HepG2 (cell line): Measurements from ENCODE around the gene CBX5. TPM values are rescaled to one million over a fixed set of nuclear protein-coding genes. Genes with fewer than 3 reads are reported as not detected.
"Not testable (repeated sequence)": the region's sequence is repeated elsewhere in the genome, so short reads cannot be mapped to it uniquely, and the experiment has no call there.

Experiments used
- ATAC-seq: fragments of 200-7000 bp; cut with Tn5 transposase; 3 replicates; pipeline ENCODE4 v1.9.1; 2020; ENCODE audit warnings: mild to moderate bottlenecking, moderate library complexity
- BruUV-seq: library from RNA; stranded (reverse); fragments of 400-500 nt; replicated peaks from 2 replicates; lab custom pipeline; 2021; lab: Mats Ljungman, UMichigan
- CTCF ChIA-PET: fragments of 300-600 bp; formaldehyde crosslinking; extraction: SDS; loops from one replicate; lab custom pipeline; 2021; ENCODE audit warnings: low total read pairs, inconsistent platforms, low intra/inter-chr PET ratio; lab: Yijun Ruan, JAX
- POLR2A ChIA-PET: fragments of 350-600 bp; sonication (Branson Sonifier 250); formaldehyde crosslinking; loops from one replicate; lab custom pipeline; 2020; ENCODE audit warnings: antibody characterized with exemption, inconsistent platforms; lab: Yijun Ruan, JAX
- DNase-seq: peaks from one replicate; pipeline ENCODE4 v3.0.0-alpha.2; 2015; ENCODE audit warnings: low spot score
- FAIRE-seq: peaks from 3 replicates; lab custom pipeline; 2011; peaks lifted over from hg19 to GRCh38; lab: Jason Lieb, UNC
- H2AFZ ChIP-seq: one replicate; pipeline ENCODE4 v1.6.1; 2011; ENCODE audit warnings: low read length, inconsistent platforms
- H3K27ac ChIP-seq: fragments of 300-600 bp; 3 replicates; pipeline ENCODE4 v1.8.0; 2011; ENCODE audit warnings: mixed run types, mild to moderate bottlenecking, mixed read lengths, low read length, inconsistent platforms; ENCODE audit not compliant: insufficient read depth; ENCODE audit errors: extremely low read length
- H3K27me3 ChIP-seq, 2 experiments: fragments of 200-600 bp in 1 of 2; 2 replicates in 1 of 2; 3 replicates in 1 of 2; pipeline versions ENCODE4 v1.6.0 to v1.8.0; 2011; ENCODE audit warnings: low read length in 2 of 2, mild to moderate bottlenecking in 2 of 2, moderate library complexity in 2 of 2, inconsistent platforms in 1 of 2; ENCODE audit not compliant: insufficient read depth in 2 of 2, control insufficient read depth in 1 of 2
- H3K36me3 ChIP-seq, 2 experiments: fragments of 200-600 bp in 1 of 2; replicated peaks in 1 of 2; 2 replicates in 1 of 2; 3 replicates in 1 of 2; pipeline versions ENCODE4 v1.5.1 to v1.8.0; 2011; ENCODE audit warnings: low read length in 2 of 2, inconsistent platforms in 1 of 2; ENCODE audit not compliant: insufficient read depth in 2 of 2, control insufficient read depth in 1 of 2
- H3K4me1 ChIP-seq: 2 replicates; pipeline ENCODE4 v1.5.1; 2012; ENCODE audit warnings: low read length, inconsistent platforms; ENCODE audit not compliant: insufficient read depth
- H3K4me2 ChIP-seq: 2 replicates; pipeline ENCODE4 v1.6.0; 2011; ENCODE audit warnings: low read depth, low read length, inconsistent platforms
- H3K4me3 ChIP-seq, 3 experiments: fragments of 200-600 bp in 1 of 3; sonication (generic), shearing (Covaris generic) in 1 of 3; replicated peaks in 1 of 3; 2 replicates each; pipeline ENCODE4 v1.5.1; 2011 to 2016; ENCODE audit warnings: low read length in 3 of 3, inconsistent platforms in 2 of 3, low read depth in 2 of 3, mild to moderate bottlenecking in 2 of 3, control low read depth in 1 of 3, mixed read lengths in 1 of 3; ENCODE audit not compliant: insufficient read depth in 1 of 3
- H3K79me2 ChIP-seq: one replicate; pipeline ENCODE4 v1.6.1; 2011; ENCODE audit warnings: low read length, inconsistent platforms; ENCODE audit not compliant: insufficient read depth
- H3K9ac ChIP-seq: 2 replicates; pipeline ENCODE4 v1.6.0; 2011; ENCODE audit warnings: mild to moderate bottlenecking, low read depth, low read length, inconsistent platforms; ENCODE audit not compliant: insufficient read depth
- H3K9me3 ChIP-seq: 2 replicates; pipeline ENCODE4 v1.5.1; 2012; ENCODE audit warnings: mild to moderate bottlenecking, low read length
- H4K20me1 ChIP-seq: 2 replicates; pipeline ENCODE4 v1.6.0; 2011; ENCODE audit warnings: inconsistent platforms, mild to moderate bottlenecking, low read length, moderate library complexity; ENCODE audit not compliant: insufficient read depth
- ASH2L ChIP-seq: fragments of 300-600, 200-600 bp; sonication (generic); IDR thresholded peaks from 2 replicates; pipeline ENCODE4 v1.7.0; 2017; ENCODE audit warnings: low read depth, mild to moderate bottlenecking, moderate library complexity, mixed read lengths, low read length; ENCODE audit not compliant: insufficient read length
- HOXA3 ChIP-seq: sonication (generic); formaldehyde crosslinking; IDR thresholded peaks from 2 replicates; pipeline ENCODE4 v1.5.0; 2020; ENCODE audit warnings: missing genetic modification reagents
- KDM5B ChIP-seq: sonication (generic); formaldehyde crosslinking; IDR thresholded peaks from 2 replicates; pipeline ENCODE4 v1.4.0; 2020; ENCODE audit warnings: missing genetic modification reagents, mild to moderate bottlenecking, borderline replicate concordance
- MBNL3 ChIP-seq: fragments of 250-450 bp; sonication (Bioruptor Pico); conservative IDR thresholded peaks from 2 replicates; pipeline ENCODE4 v1.8.0; 2022; ENCODE audit warnings: mild to moderate bottlenecking, inconsistent platforms
- MEIS2 ChIP-seq: sonication (generic); formaldehyde crosslinking; IDR thresholded peaks from 2 replicates; pipeline ENCODE4 v1.9.0; 2021; ENCODE audit warnings: mild to moderate bottlenecking, missing genetic modification reagents
- MYPOP ChIP-seq: sonication (generic); formaldehyde crosslinking; IDR thresholded peaks from 2 replicates; pipeline ENCODE4 v1.8.1; 2023; ENCODE audit warnings: mild to moderate bottlenecking, moderate library complexity, missing genetic modification reagents
- SOX6 ChIP-seq, 2 experiments: fragments of 450-650 bp in 1 of 2; sonication (generic) in 1 of 2; formaldehyde crosslinking in 1 of 2; IDR thresholded peaks; 2 replicates each; pipeline versions ENCODE4 v1.4.0 to v1.6.1; 2017 to 2020; ENCODE audit warnings: antibody characterized with exemption in 1 of 2, mild to moderate bottlenecking in 1 of 2, missing genetic modification reagents in 1 of 2
- YEATS4 ChIP-seq: sonication (generic); formaldehyde crosslinking; IDR thresholded peaks from 2 replicates; pipeline ENCODE4 v1.4.0; 2020; ENCODE audit warnings: missing genetic modification reagents, borderline replicate concordance
- ZBTB43 ChIP-seq: sonication (generic); formaldehyde crosslinking; conservative IDR thresholded peaks from 2 replicates; pipeline ENCODE4 v1.4.0; 2020; ENCODE audit warnings: missing genetic modification reagents
- ZNF816 ChIP-seq: sonication (generic); formaldehyde crosslinking; IDR thresholded peaks from 2 replicates; pipeline ENCODE4 v1.8.0; 2022; ENCODE audit warnings: missing genetic modification reagents, mild to moderate bottlenecking, borderline replicate concordance
- WGBS: methylation state at CpG from one replicate; pipeline ENCODE4 v1.1.6; 2017; ENCODE audit warnings: low lambda C conversion rate; 5-methylcytosine and 5-hydroxymethylcytosine counted together
- in situ Hi-C: cut with HindIII; loops from 2 replicates; pipeline ENCODE4 v1.10.0; 2017; ENCODE audit warnings: low pct_unique_long_range_greater_than_20kb; ENCODE audit not compliant: extremely low pct_ligation_motif_present
- intact Hi-C: fragments of 100-400 bp; cut with micrococcal nuclease; formaldehyde crosslinking; loops from one replicate; pipeline ENCODE4 v1.10.0; 2022; ENCODE audit not compliant: unreplicated experiment
- polyA plus RNA-seq, 8 experiments: library from polyadenylated mRNA; depleted of rRNA in 3 of 8; stranded (reverse) in 7 of 8; unstranded in 1 of 8; fragments of >200 nt; fragmentation: Illumina TruSeq in 4 of 8; extraction: Trizol in 4 of 8; gene quantifications; 2 replicates each; pipeline versions ENCODE4 v1.2.1 to v1.2.3, GENCODE V29; 2011 to 2016; ENCODE audit warnings: low read depth in 4 of 8, missing spikeins in 1 of 8, mixed read lengths in 1 of 8; ENCODE audit not compliant: insufficient read depth in 1 of 8
- total RNA-seq, 5 experiments: library from RNA; depleted of rRNA; stranded (reverse); fragments of >200 nt; fragmentation: Illumina TruSeq; extraction: Trizol; gene quantifications; 2 replicates each; pipeline ENCODE4 v1.2.3, GENCODE V29; 2016; ENCODE audit warnings: low read depth in 1 of 5

CBX5 gene
- total and polyA plus RNA-seq, 2 of the 13 experiments (the other 11 are each of a cell fraction or from before 2014, with no cell fraction given), result 16.0 to 22.2 TPM

GRCh38 chr12:54195737-54196347, 84.1 kb downstream of the CBX5 start (continued):
- no peak for TF ChIP-seq ZBTB43 (CRISPR knock-in tag)
- TF ChIP-seq YEATS4, result no peak
- TF ChIP-seq KDM5B, result no peak
- TF ChIP-seq MEIS2, result no peak
- no peak for TF ChIP-seq ASH2L
- TF ChIP-seq, all 625 proteins: peak for 0

GRCh38 chr12:54195080-54195736, 84.7 kb downstream of the CBX5 start:
- H3K4me3 ChIP-seq, result no peak overlapping the region
- in situ Hi-C loops, result no loop called here
- no TSS peak for BruUV-seq
- no peak overlapping the region for H3K4me2 ChIP-seq
- H3K4me1 ChIP-seq, result peaks cover 19% of the 10 kb centered on the region
- H3K36me3 ChIP-seq, result no peaks in the 10 kb centered on the region
- no peak for DNase-seq
- H2AFZ ChIP-seq, result no peak overlapping the region
- ChIA-PET POLR2A (interaction anchor here (1.1 kb wide), 1 partner anchor 190 kb away, joined by 3 read pairs; no protein-coding TSS in a partner anchor), CTCF (no interaction called here)
- TF ChIP-seq MYPOP (CRISPR knock-in tag), result no peak
- TF ChIP-seq HOXA3 (CRISPR knock-in tag), result no peak
- TF ChIP-seq ZNF816 (CRISPR knock-in tag), result no peak
- TF ChIP-seq SOX6 (IDR thresholded peaks at IDR 0.05), result no peak
- TF ChIP-seq SOX6 (CRISPR knock-in tag; IDR thresholded peaks at IDR 0.05), result 0 out of 2 replicates have a peak, but pooled peaks have one; percentile 28
- TF ChIP-seq MBNL3 (CRISPR knock-in tag), result no peak
- intact Hi-C loops, result no loop called here
- no peaks in the 10 kb centered on the region for H3K9me3 ChIP-seq
- no peaks in the 10 kb centered on the region for H3K79me2 ChIP-seq
- no peak for ATAC-seq
- H4K20me1 ChIP-seq, result no peaks in the 10 kb centered on the region
- peaks cover 0 to 31% of the 10 kb centered on the region in 2 experiments; a peak in 3 of 5 replicates for H3K27me3 ChIP-seq
- 1% methylated on average over 4 of the region's 4 CpGs for WGBS
- no peak for FAIRE-seq
- H3K27ac ChIP-seq, result no peak overlapping the region
- no peak overlapping the region for H3K9ac ChIP-seq

GRCh38 chr12:54194611-54195010, 85.3 kb downstream of the CBX5 start:
- in situ Hi-C loops, result loop anchor here (5.0 kb wide), 1 partner anchor 162 kb away; the partner anchor contains the start of gene HOXC5
- intact Hi-C loops, H3K4me2 ChIP-seq, H4K20me1 ChIP-seq, H3K79me2 ChIP-seq, H3K36me3 ChIP-seq, BruUV-seq, H3K4me3 ChIP-seq, DNase-seq, H3K9ac ChIP-seq, FAIRE-seq, H3K27ac ChIP-seq, H2AFZ ChIP-seq, H3K9me3 ChIP-seq, CTCF ChIA-PET, ATAC-seq: not testable (repeated sequence)
- POLR2A ChIA-PET, result interaction anchor here (1.1 kb wide), 1 partner anchor 189 kb away, joined by 3 read pairs; no protein-coding TSS in a partner anchor
- Histone ChIP-seq H3K4me1 (peaks cover 19% of the 10 kb centered on the region), H3K27me3 (peaks cover 0 to 28% of the 10 kb centered on the region in 2 experiments; a peak in 3 of 5 replicates)
- 45% methylated on average over 2 of the region's 2 CpGs for WGBS
